CD14-positive monocyte (primary cell): ENCODE results near the gene RHOBTB1. TPM values are rescaled to one million over a fixed set of nuclear protein-coding genes. Genes with fewer than 3 reads are reported as not detected.

ENCODE experiments used
- DNase-seq, 3 donors: peaks; one replicate each; pipeline ENCODE4 v3.0.0-alpha.2; 2011 to 2022
- H2AFZ ChIP-seq: 2 replicates; pipeline ENCODE4 v1.6.0; 2012; ENCODE audit warnings: mild to moderate bottlenecking, low read depth, low read length, inconsistent platforms; ENCODE audit not compliant: insufficient read depth, poor library complexity, severe bottlenecking
- H3K27ac ChIP-seq, 2 donors: 1 replicate in 1 of 2; 2 replicates in 1 of 2; pipeline ENCODE4 v1.5.1; 2012 to 2013; ENCODE audit warnings: low read length in 2 of 2, control low read depth in 1 of 2, inconsistent platforms in 1 of 2, low read depth in 1 of 2, mild to moderate bottlenecking in 1 of 2
- H3K27me3 ChIP-seq, 2 donors: one replicate each; pipeline versions ENCODE4 v1.6.0 to v1.6.1; 2011 to 2013; ENCODE audit warnings: low read length in 2 of 2; ENCODE audit not compliant: control insufficient read depth in 2 of 2, insufficient read depth in 2 of 2
- H3K36me3 ChIP-seq, 2 donors: replicated peaks in 1 of 2; 1 replicate in 1 of 2; 2 replicates in 1 of 2; pipeline versions ENCODE4 v1.5.1 to v1.6.1; 2012 to 2013; ENCODE audit warnings: low read length in 2 of 2, control low read depth in 1 of 2, inconsistent platforms in 1 of 2, mild to moderate bottlenecking in 1 of 2; ENCODE audit not compliant: insufficient read depth in 2 of 2, control insufficient read depth in 1 of 2
- H3K4me1 ChIP-seq, 2 donors: 1 replicate in 1 of 2; 2 replicates in 1 of 2; pipeline versions ENCODE4 v1.5.1 to v1.6.1; 2012 to 2013; ENCODE audit warnings: low read length in 2 of 2, control low read depth in 1 of 2, inconsistent platforms in 1 of 2, mild to moderate bottlenecking in 1 of 2, moderate library complexity in 1 of 2; ENCODE audit not compliant: insufficient read depth in 2 of 2, control insufficient read depth in 1 of 2
- H3K4me2 ChIP-seq: replicated peaks from 2 replicates; pipeline ENCODE3; 2012; ENCODE audit warnings: low read length, moderate library complexity, mild to moderate bottlenecking; ENCODE audit not compliant: poor library complexity, severe bottlenecking; ENCODE audit errors: extremely low read depth
- H3K4me3 ChIP-seq, 3 experiments: fragments of 200-600 bp in 1 of 3; sonication (generic) in 1 of 3; replicated peaks in 1 of 3; 1 replicate in 2 of 3; 2 replicates in 1 of 3; pipeline ENCODE4 v1.5.1; 2011 to 2013; ENCODE audit warnings: low read length in 3 of 3, mild to moderate bottlenecking in 3 of 3, control low read depth in 2 of 3, low read depth in 2 of 3, inconsistent platforms in 1 of 3, moderate library complexity in 1 of 3
- H3K79me2 ChIP-seq: 2 replicates; pipeline ENCODE4 v1.6.0; 2012; ENCODE audit warnings: mild to moderate bottlenecking, control low read depth, inconsistent platforms, low read length, moderate library complexity; ENCODE audit not compliant: insufficient read depth
- H3K9ac ChIP-seq: 2 replicates; pipeline ENCODE4 v1.6.0; 2017; ENCODE audit warnings: low read length, mild to moderate bottlenecking; ENCODE audit not compliant: insufficient read depth, poor library complexity, severe bottlenecking
- H3K9me3 ChIP-seq, 2 donors: replicated peaks in 1 of 2; 1 replicate in 1 of 2; 2 replicates in 1 of 2; pipeline versions ENCODE4 v1.5.1 to v1.6.1; 2012 to 2013; ENCODE audit warnings: low read length in 2 of 2, control low read depth in 1 of 2; ENCODE audit not compliant: control insufficient read depth in 1 of 2, insufficient read depth in 1 of 2
- H4K20me1 ChIP-seq: 2 replicates; pipeline ENCODE4 v1.6.0; 2012; ENCODE audit warnings: mild to moderate bottlenecking, low read length, control low read depth, moderate library complexity; ENCODE audit not compliant: insufficient read depth
- H3K27ac Mint-ChIP-seq, 7 donors: one replicate each; pipeline ENCODE4 v1.8.0; 2020; ENCODE audit warnings: mild to moderate bottlenecking in 7 of 7, mixed read lengths in 7 of 7, moderate library complexity in 6 of 7, inconsistent platforms in 2 of 7
- H3K27me3 Mint-ChIP-seq, 3 donors: one replicate each; pipeline ENCODE4 v1.8.0; 2021 to 2022; ENCODE audit warnings: low read depth in 3 of 3, mild to moderate bottlenecking in 3 of 3, mixed read lengths in 3 of 3, moderate library complexity in 3 of 3, inconsistent platforms in 1 of 3
- H3K36me3 Mint-ChIP-seq, 2 donors: one replicate each; pipeline ENCODE4 v1.8.0; 2020; ENCODE audit warnings: mixed read lengths in 2 of 2, inconsistent platforms in 1 of 2, mild to moderate bottlenecking in 1 of 2
- H3K4me1 Mint-ChIP-seq: one replicate; pipeline ENCODE4 v1.8.0; 2020; ENCODE audit warnings: mild to moderate bottlenecking, mixed read lengths
- H3K4me3 Mint-ChIP-seq, 2 donors: one replicate each; pipeline ENCODE4 v1.8.0; 2020; ENCODE audit warnings: mild to moderate bottlenecking in 2 of 2, mixed read lengths in 2 of 2, moderate library complexity in 1 of 2
- H3K9me3 Mint-ChIP-seq, 7 donors: one replicate each; pipeline ENCODE4 v1.8.0; 2020 to 2022; ENCODE audit warnings: mixed read lengths in 7 of 7, mild to moderate bottlenecking in 6 of 7, moderate library complexity in 6 of 7, inconsistent platforms in 2 of 7
- CTCF ChIP-seq: fragments of 200-600 bp; IDR thresholded peaks from one replicate; pipeline ENCODE4 v1.8.0; 2022; ENCODE audit warnings: antibody characterized with exemption, mild to moderate bottlenecking
- WGBS: methylation state at CpG from one replicate; pipeline ENCODE4 v1.1.5; 2013; ENCODE audit warnings: missing lambda C conversion rate; ENCODE audit not compliant: insufficient coverage; 5-methylcytosine and 5-hydroxymethylcytosine counted together
- intact Hi-C, 2 donors: fragments of 100-400 bp; cut with micrococcal nuclease; formaldehyde crosslinking; loops; one replicate each; pipeline versions ENCODE4 v1.15.0 to v1.15.1; 2023
- polyA plus RNA-seq, 3 donors: library from polyadenylated mRNA; depleted of rRNA in 1 of 3; unstranded in 2 of 3; stranded (reverse) in 1 of 3; fragments of 300-500 nt in 2 of 3; fragments of >200 nt in 1 of 3; fragmentation: Illumina TruSeq in 2 of 3; gene quantifications; 1 replicate in 2 of 3; 2 replicates in 1 of 3; pipeline ENCODE4 v1.2.3, GENCODE V29; 2012 to 2021

RHOBTB1 gene
- polyA plus RNA-seq, 3 donors, result 0.41 to 0.96 (median 0.62) TPM

GRCh38 chr10:60853107-60853506, 90.9 kb downstream of the RHOBTB1 start:
- no peak overlapping the region for H2AFZ ChIP-seq
- no peaks in the 10 kb centered on the region for H3K36me3 Mint-ChIP-seq
- peaks cover 0 to 9% of the 10 kb centered on the region in 2 donors for H3K9me3 ChIP-seq
- H3K79me2 ChIP-seq, result no peaks in the 10 kb centered on the region
- no peak for DNase-seq
- no peak overlapping the region for H3K4me2 ChIP-seq
- no peak overlapping the region for H3K4me3 ChIP-seq
- peaks cover 0 to 8% (median 5%) of the 10 kb centered on the region in 7 donors for H3K9me3 Mint-ChIP-seq
- intact Hi-C loops, result no loop called here
- H3K4me3 Mint-ChIP-seq, result no peak overlapping the region
- 97% methylated on average over 4 of the region's 4 CpGs for WGBS
- H3K9ac ChIP-seq, result no peak overlapping the region
- H3K27me3 Mint-ChIP-seq, result peaks cover 0 to 1% (median 0%) of the 10 kb centered on the region in 3 donors
- no peaks in the 10 kb centered on the region for H3K4me1 Mint-ChIP-seq
- no peaks in the 10 kb centered on the region for H4K20me1 ChIP-seq
- H3K36me3 ChIP-seq, result no peaks in the 10 kb centered on the region
- H3K27ac Mint-ChIP-seq, result no peak overlapping the region
- TF ChIP-seq CTCF, result no peak
- H3K27me3 ChIP-seq, result no peaks in the 10 kb centered on the region
- H3K4me1 ChIP-seq, result no peaks in the 10 kb centered on the region
- no peak overlapping the region for H3K27ac ChIP-seq

- H3K4me3 Mint-ChIP-seq, result no peak overlapping the region
- H3K36me3 Mint-ChIP-seq, result no peaks in the 10 kb centered on the region
- H4K20me1 ChIP-seq, result no peaks in the 10 kb centered on the region
- H3K36me3 ChIP-seq, result no peaks in the 10 kb centered on the region
- H3K27me3 Mint-ChIP-seq, result peaks cover 0 to 1% (median 0%) of the 10 kb centered on the region in 3 donors
- no peak overlapping the region for H3K27ac ChIP-seq
- no peak for DNase-seq
- H3K27me3 ChIP-seq, result no peaks in the 10 kb centered on the region
- no peak overlapping the region for H3K4me3 ChIP-seq
- no peaks in the 10 kb centered on the region for H3K79me2 ChIP-seq
- H3K27ac Mint-ChIP-seq, result no peak overlapping the region
- H3K9me3 Mint-ChIP-seq, result peaks cover 0 to 7% (median 1%) of the 10 kb centered on the region in 7 donors
- H3K4me1 ChIP-seq, result no peaks in the 10 kb centered on the region
- no peak overlapping the region for H3K9ac ChIP-seq
- TF ChIP-seq CTCF, result no peak
- H3K4me1 Mint-ChIP-seq, result no peaks in the 10 kb centered on the region
- no CpG with 5 or more reads among the region's 1 CpG for WGBS
- no peak overlapping the region for H3K4me2 ChIP-seq
- H2AFZ ChIP-seq, result no peak overlapping the region
- no peaks in the 10 kb centered on the region for H3K9me3 ChIP-seq
- intact Hi-C loops, result no loop called here
These were observed 94.2 kb downstream of the RHOBTB1 start for GRCh38 chr10:60849740-60850139.
